GM23338 (cell line): ENCODE data around the gene ART4. TPM values are rescaled to one million over a fixed set of nuclear protein-coding genes. Genes with fewer than 3 reads are reported as not detected.

Source experiments
- ATAC-seq: fragments of 200-7000 bp; cut with Tn5 transposase; 3 replicates; pipeline ENCODE4 v1.9.1; 2020
- DNase-seq: peaks from one replicate; pipeline ENCODE4 v3.0.0-alpha.2; 2015; ENCODE audit warnings: low spot score
- H2AFZ ChIP-seq: fragments of 200-600 bp; sonication (generic); 2 replicates; pipeline ENCODE4 v1.8.0; 2016; ENCODE audit warnings: antibody characterized with exemption, mild to moderate bottlenecking, moderate library complexity
- H3F3A ChIP-seq: fragments of 200-600 bp; sonication (generic); replicated peaks from 2 replicates; pipeline ENCODE4 v1.8.0; 2017; ENCODE audit warnings: antibody characterized with exemption, mixed run types, low read depth
- H3K27ac ChIP-seq: fragments of 200-600 bp; sonication (generic); 2 replicates; pipeline ENCODE4 v1.6.1; 2016; ENCODE audit warnings: low read depth
- H3K27me3 ChIP-seq: fragments of 200-600 bp; sonication (generic); 2 replicates; pipeline ENCODE4 v1.8.0; 2016; ENCODE audit warnings: mild to moderate bottlenecking, mixed run types, moderate library complexity; ENCODE audit not compliant: insufficient read depth
- H3K36me3 ChIP-seq: fragments of 200-600 bp; sonication (generic); 2 replicates; pipeline ENCODE4 v1.8.0; 2016; ENCODE audit warnings: mild to moderate bottlenecking; ENCODE audit not compliant: insufficient read depth
- H3K4me1 ChIP-seq: fragments of 200-600 bp; sonication (generic); 2 replicates; pipeline ENCODE4 v1.8.0; 2016; ENCODE audit warnings: mild to moderate bottlenecking, moderate library complexity; ENCODE audit not compliant: insufficient read depth
- H3K4me2 ChIP-seq: fragments of 200-600 bp; sonication (generic); 2 replicates; pipeline ENCODE4 v1.7.1; 2017; ENCODE audit warnings: mixed run types
- H3K4me3 ChIP-seq: fragments of 200-600 bp; sonication (generic); 2 replicates; pipeline ENCODE4 v1.6.1; 2016; ENCODE audit warnings: mixed run types
- H3K79me2 ChIP-seq: fragments of 200-600 bp; sonication (generic); replicated peaks from 2 replicates; pipeline ENCODE4 v1.8.0; 2017; ENCODE audit warnings: mild to moderate bottlenecking; ENCODE audit not compliant: insufficient read depth
- H3K9me2 ChIP-seq: fragments of 200-600 bp; sonication (generic); 2 replicates; pipeline ENCODE4 v1.8.0; 2017; ENCODE audit not compliant: insufficient read depth
- H4K20me1 ChIP-seq: fragments of 200-600 bp; sonication (generic); replicated peaks from 2 replicates; pipeline ENCODE4 v1.8.0; 2017; ENCODE audit warnings: mild to moderate bottlenecking; ENCODE audit not compliant: insufficient read depth
- H3K27ac Mint-ChIP-seq: 2 replicates; pipeline ENCODE4 v1.8.0; 2020; ENCODE audit warnings: inconsistent platforms, mild to moderate bottlenecking, moderate library complexity, mixed read lengths
- H3K27me3 Mint-ChIP-seq: 3 replicates; pipeline ENCODE4 v1.8.0; 2022; ENCODE audit warnings: low read depth, mild to moderate bottlenecking, moderate library complexity, mixed read lengths, inconsistent platforms; ENCODE audit not compliant: insufficient read depth, poor library complexity
- H3K36me3 Mint-ChIP-seq: 3 replicates; pipeline ENCODE4 v1.8.0; 2021; ENCODE audit warnings: low read depth, mild to moderate bottlenecking, inconsistent platforms, moderate library complexity, mixed read lengths
- H3K4me1 Mint-ChIP-seq: 3 replicates; pipeline ENCODE4 v1.8.0; 2020; ENCODE audit warnings: mild to moderate bottlenecking, inconsistent platforms, mixed read lengths
- H3K4me3 Mint-ChIP-seq: 3 replicates; pipeline ENCODE4 v1.8.0; 2021; ENCODE audit warnings: moderate library complexity, mild to moderate bottlenecking, inconsistent platforms, mixed read lengths
- H3K9me3 Mint-ChIP-seq: 3 replicates; pipeline ENCODE4 v1.8.0; 2020; ENCODE audit warnings: moderate library complexity, mild to moderate bottlenecking, inconsistent platforms, mixed read lengths
- CTCF ChIP-seq, 2 experiments: fragments of 200-600 bp in 1 of 2; sonication (generic) in 1 of 2; conservative IDR thresholded peaks; 2 replicates each; pipeline versions ENCODE4 v1.5.1 to v1.6.1; 2016 to 2017; ENCODE audit warnings: antibody characterized with exemption in 2 of 2, low read depth in 2 of 2, mild to moderate bottlenecking in 2 of 2, moderate library complexity in 1 of 2
- EZH2phosphoT487 ChIP-seq: fragments of 200-600 bp; sonication (generic); IDR thresholded peaks from one replicate; pipeline ENCODE4 v1.8.1; 2018; ENCODE audit warnings: antibody characterized with exemption; ENCODE audit not compliant: unreplicated experiment
- JUNB ChIP-seq: IDR thresholded peaks from one replicate; pipeline ENCODE4 v1.6.1; 2016; ENCODE audit warnings: antibody characterized with exemption; ENCODE audit not compliant: unreplicated experiment
- NANOG ChIP-seq: IDR thresholded peaks from 2 replicates; pipeline ENCODE4 v1.6.1; 2016; ENCODE audit warnings: antibody characterized with exemption, borderline replicate concordance
- POLR2AphosphoS5 ChIP-seq: IDR thresholded peaks from 2 replicates; pipeline ENCODE4 v1.6.1; 2016; ENCODE audit warnings: antibody characterized with exemption, low read depth
- STAT1 ChIP-seq: IDR thresholded peaks from one replicate; pipeline ENCODE4 v1.6.1; 2016; ENCODE audit warnings: antibody characterized with exemption; ENCODE audit not compliant: unreplicated experiment
- ZNF114 ChIP-seq: fragments of 250-450 bp; sonication (Bioruptor Pico); IDR thresholded peaks from 2 replicates; pipeline ENCODE4 v1.5.0; 2020; ENCODE audit warnings: mild to moderate bottlenecking, moderate library complexity
- ZNF331 ChIP-seq: fragments of 250-450 bp; sonication (Bioruptor Pico); IDR thresholded peaks from 2 replicates; pipeline ENCODE4 v1.5.0; 2020; ENCODE audit warnings: low read depth, mild to moderate bottlenecking, moderate library complexity
- ZNF462 ChIP-seq: fragments of 250-450 bp; sonication (Bioruptor Pico); IDR thresholded peaks from 2 replicates; pipeline ENCODE4 v1.5.0; 2020; ENCODE audit warnings: mild to moderate bottlenecking, moderate library complexity
- polyA plus RNA-seq: library from polyadenylated mRNA; unstranded; fragments of >200 nt; fragmentation: Nextera tagmentation; extraction: Ambion mirVana; gene quantifications from 2 replicates; pipeline ENCODE4 v1.2.1, GENCODE V29; 2016
- total RNA-seq: library from RNA; depleted of rRNA; stranded (reverse); fragments of >200 nt; shearing (Covaris generic); gene quantifications from 2 replicates; pipeline ENCODE4 v1.2.3, GENCODE V29; 2014
- TF ChIP-seq, protein P1 (sequence below): IDR thresholded peaks from 2 replicates; pipeline ENCODE4 v1.6.1; 2016; ENCODE audit warnings: antibody characterized with exemption

Gene ART4
- total and polyA plus RNA-seq, 2 experiments from 2014 or later = 0.08 TPM; not detected in 1

GRCh38 chr12:14780859-14781258 is 62.5 kb downstream of the ART4 start:
- Histone ChIP-seq H3K79me2 (peaks cover 2% of the 10 kb centered on the region; the same call in 1 of the 2 replicates), H3K4me3 (no peak overlapping the region), H3K27me3 (no peaks in the 10 kb centered on the region), H3K9me2 (no peaks in the 10 kb centered on the region), H3F3A (no peaks in the 10 kb centered on the region), H3K36me3 (no peaks in the 10 kb centered on the region), H3K4me2 (no peak overlapping the region), H3K4me1 (peaks cover 17% of the 10 kb centered on the region), H2AFZ (no peak overlapping the region), H4K20me1 (peaks cover 14% of the 10 kb centered on the region; the same call in 1 of the 2 replicates), H3K27ac (no peak overlapping the region)
- Mint-ChIP-seq H3K4me1 (peaks cover 20% of the 10 kb centered on the region), H3K4me3 (no peak overlapping the region), H3K9me3 (no peaks in the 10 kb centered on the region), H3K27me3 (peaks cover 2% of the 10 kb centered on the region), H3K36me3 (no peaks in the 10 kb centered on the region), H3K27ac (no peak overlapping the region)
- DNase-seq = no peak
- ATAC-seq = no peak
- TF ChIP-seq POLR2AphosphoS5 (no peak), EZH2phosphoT487 (no peak), ZNF114 (CRISPR knock-in tag) (no peak), NANOG (no peak), ZNF331 (CRISPR knock-in tag) (no peak), CTCF (conservative IDR thresholded peaks at IDR 0.05; ENCODE audit: low read depth in 2 of 2) (no peak), JUNB (no peak), ZNF462 (CRISPR knock-in tag) (no peak), STAT1 (no peak)
- TF ChIP-seq, protein P1, sequence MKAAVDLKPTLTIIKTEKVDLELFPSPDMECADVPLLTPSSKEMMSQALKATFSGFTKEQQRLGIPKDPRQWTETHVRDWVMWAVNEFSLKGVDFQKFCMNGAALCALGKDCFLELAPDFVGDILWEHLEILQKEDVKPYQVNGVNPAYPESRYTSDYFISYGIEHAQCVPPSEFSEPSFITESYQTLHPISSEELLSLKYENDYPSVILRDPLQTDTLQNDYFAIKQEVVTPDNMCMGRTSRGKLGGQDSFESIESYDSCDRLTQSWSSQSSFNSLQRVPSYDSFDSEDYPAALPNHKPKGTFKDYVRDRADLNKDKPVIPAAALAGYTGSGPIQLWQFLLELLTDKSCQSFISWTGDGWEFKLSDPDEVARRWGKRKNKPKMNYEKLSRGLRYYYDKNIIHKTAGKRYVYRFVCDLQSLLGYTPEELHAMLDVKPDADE = no peak
